HEK293 (cell line): ENCODE results near the gene FAM221B.

Source experiments
- CTCF ChIA-PET: fragments of 350-600 bp; formaldehyde crosslinking; extraction: SDS; loops from one replicate; lab custom pipeline; 2021; ENCODE audit warnings: antibody characterized with exemption; lab: Yijun Ruan, JAX
- POLR2A ChIA-PET: fragments of 300-600 bp; formaldehyde crosslinking; extraction: SDS; loops from one replicate; lab custom pipeline; 2020; ENCODE audit warnings: antibody characterized with exemption, inconsistent platforms; lab: Yijun Ruan, JAX
- H3K27ac ChIP-seq: fragments of 200-500 bp; sonication (Bioruptor generic); 2 replicates; pipeline ENCODE4 v1.5.1; 2014; ENCODE audit warnings: low read depth, low read length, control low read depth, inconsistent platforms; ENCODE audit errors: extremely low read depth
- H3K36me3 ChIP-seq, 2 experiments: fragments of 200-500 bp in 1 of 2; sonication (Bioruptor generic) in 1 of 2; 1 replicate in 1 of 2; 2 replicates in 1 of 2; pipeline ENCODE4 v1.5.1; 2014 to 2017; ENCODE audit warnings: inconsistent platforms in 2 of 2, low read length in 2 of 2; ENCODE audit not compliant: control insufficient read depth in 2 of 2, insufficient read depth in 1 of 2
- H3K4me1 ChIP-seq: fragments of 200-500 bp; sonication (Bioruptor generic); 2 replicates; pipeline ENCODE4 v1.5.1; 2014; ENCODE audit warnings: mild to moderate bottlenecking, low read length, inconsistent platforms; ENCODE audit not compliant: control insufficient read depth, insufficient read depth
- H3K4me3 ChIP-seq: 2 replicates; pipeline ENCODE4 v1.5.1; 2011; ENCODE audit warnings: low read depth, mild to moderate bottlenecking, control low read depth, low read length, moderate library complexity
- H3K9me3 ChIP-seq: fragments of 200-500 bp; sonication (Bioruptor generic); 2 replicates; pipeline ENCODE4 v1.5.1; 2014; ENCODE audit warnings: low read depth, low read length, inconsistent platforms; ENCODE audit not compliant: control insufficient read depth, insufficient read depth
- BCL11B ChIP-seq: fragments of 450-650 bp; formaldehyde crosslinking; IDR thresholded peaks from 2 replicates; pipeline ENCODE4 v1.5.1; 2016; ENCODE audit warnings: low read depth, missing biosample characterization, missing genetic modification characterization
- FEZF1 ChIP-seq: fragments of 450-650 bp; formaldehyde crosslinking; IDR thresholded peaks from 2 replicates; pipeline ENCODE4 v1.5.1; 2016; ENCODE audit warnings: missing biosample characterization, missing genetic modification characterization
- GLI4 ChIP-seq: fragments of 450-650 bp; formaldehyde crosslinking; IDR thresholded peaks from 2 replicates; pipeline ENCODE4 v1.5.1; 2016; ENCODE audit warnings: missing biosample characterization, missing genetic modification characterization
- GLIS2 ChIP-seq: fragments of 450-650 bp; formaldehyde crosslinking; IDR thresholded peaks from 2 replicates; pipeline ENCODE4 v1.5.1; 2016; ENCODE audit warnings: missing biosample characterization, missing genetic modification characterization
- HOXD13 ChIP-seq: sonication (generic); formaldehyde crosslinking; IDR thresholded peaks from 2 replicates; pipeline ENCODE4 v1.8.0; 2022; ENCODE audit warnings: missing genetic modification reagents, borderline replicate concordance
- MEIS1 ChIP-seq: sonication (generic); formaldehyde crosslinking; IDR thresholded peaks from 2 replicates; pipeline ENCODE4 v1.8.1; 2022; ENCODE audit warnings: missing genetic modification reagents, mild to moderate bottlenecking, borderline replicate concordance
- OVOL3 ChIP-seq: fragments of 450-650 bp; formaldehyde crosslinking; IDR thresholded peaks from 2 replicates; pipeline ENCODE4 v1.5.1; 2016; ENCODE audit warnings: missing biosample characterization, missing genetic modification characterization
- PRDM1 ChIP-seq: fragments of 450-650 bp; formaldehyde crosslinking; IDR thresholded peaks from 2 replicates; pipeline ENCODE4; 2016; ENCODE audit warnings: missing biosample characterization, missing genetic modification characterization
- SCRT1 ChIP-seq: fragments of 450-650 bp; formaldehyde crosslinking; IDR thresholded peaks from 2 replicates; pipeline ENCODE4 v1.5.1; 2016; ENCODE audit warnings: missing biosample characterization, missing genetic modification characterization, borderline replicate concordance
- SETDB1 ChIP-seq: IDR thresholded peaks from one replicate; pipeline ENCODE4 v1.6.1; 2017; ENCODE audit warnings: mild to moderate bottlenecking, low read length, moderate library complexity, mixed read lengths; ENCODE audit not compliant: insufficient read length
- ZBTB48 ChIP-seq: fragments of 450-650 bp; formaldehyde crosslinking; IDR thresholded peaks from 2 replicates; pipeline ENCODE4 v1.5.1; 2016; ENCODE audit warnings: missing biosample characterization, missing genetic modification characterization
- ZBTB6 ChIP-seq: fragments of 450-650 bp; formaldehyde crosslinking; IDR thresholded peaks from 2 replicates; pipeline ENCODE4 v1.5.1; 2017; ENCODE audit warnings: missing biosample characterization, missing genetic modification characterization
- ZNF121 ChIP-seq: fragments of 450-650 bp; formaldehyde crosslinking; IDR thresholded peaks from 2 replicates; pipeline ENCODE4 v1.5.1; 2016; ENCODE audit warnings: missing biosample characterization, missing genetic modification characterization
- ZNF133 ChIP-seq: fragments of 450-650 bp; formaldehyde crosslinking; IDR thresholded peaks from 2 replicates; pipeline ENCODE4 v1.5.1; 2016; ENCODE audit warnings: missing biosample characterization, missing genetic modification characterization
- ZNF140 ChIP-seq: fragments of 450-650 bp; formaldehyde crosslinking; IDR thresholded peaks from 2 replicates; pipeline ENCODE4 v1.5.1; 2016; ENCODE audit warnings: missing biosample characterization, missing genetic modification characterization
- ZNF155 ChIP-seq: fragments of 450-650 bp; formaldehyde crosslinking; IDR thresholded peaks from 2 replicates; pipeline ENCODE4 v1.5.1; 2016; ENCODE audit warnings: missing biosample characterization, missing genetic modification characterization
- ZNF157 ChIP-seq: fragments of 450-650 bp; formaldehyde crosslinking; IDR thresholded peaks from 2 replicates; pipeline ENCODE4 v1.5.1; 2016; ENCODE audit warnings: missing biosample characterization, missing genetic modification characterization
- ZNF18 ChIP-seq: fragments of 450-650 bp; formaldehyde crosslinking; IDR thresholded peaks from 2 replicates; pipeline ENCODE4 v1.5.1; 2016; ENCODE audit warnings: missing biosample characterization, missing genetic modification characterization
- ZNF2 ChIP-seq: fragments of 450-650 bp; formaldehyde crosslinking; IDR thresholded peaks from 2 replicates; pipeline ENCODE4 v1.5.1; 2016; ENCODE audit warnings: missing biosample characterization, missing genetic modification characterization
- ZNF223 ChIP-seq: fragments of 450-650 bp; formaldehyde crosslinking; IDR thresholded peaks from 2 replicates; pipeline ENCODE4 v1.5.1; 2016; ENCODE audit warnings: missing biosample characterization, missing genetic modification characterization
- ZNF280C ChIP-seq: fragments of 450-650 bp; formaldehyde crosslinking; IDR thresholded peaks from 2 replicates; pipeline ENCODE4 v1.5.1; 2016; ENCODE audit warnings: missing biosample characterization, missing genetic modification characterization
- ZNF311 ChIP-seq: fragments of 450-650 bp; formaldehyde crosslinking; IDR thresholded peaks from 2 replicates; pipeline ENCODE4 v1.5.1; 2017; ENCODE audit warnings: missing biosample characterization, missing genetic modification characterization, borderline replicate concordance
- ZNF341 ChIP-seq: fragments of 450-650 bp; formaldehyde crosslinking; IDR thresholded peaks from 2 replicates; pipeline ENCODE4; 2016; ENCODE audit warnings: low read depth, missing biosample characterization, missing genetic modification characterization
- ZNF366 ChIP-seq: fragments of 450-650 bp; formaldehyde crosslinking; conservative IDR thresholded peaks from 2 replicates; pipeline ENCODE4 v1.5.1; 2016; ENCODE audit warnings: missing biosample characterization, missing genetic modification characterization
- ZNF433 ChIP-seq: fragments of 450-650 bp; formaldehyde crosslinking; IDR thresholded peaks from 2 replicates; pipeline ENCODE4 v1.5.1; 2016; ENCODE audit warnings: missing biosample characterization, missing genetic modification characterization, low read depth
- ZNF449 ChIP-seq: fragments of 450-650 bp; formaldehyde crosslinking; IDR thresholded peaks from 2 replicates; pipeline ENCODE4 v1.5.1; 2017; ENCODE audit warnings: missing biosample characterization, mild to moderate bottlenecking, missing genetic modification characterization, moderate library complexity
- ZNF501 ChIP-seq: fragments of 450-650 bp; formaldehyde crosslinking; IDR thresholded peaks from 2 replicates; pipeline ENCODE4 v1.5.1; 2016; ENCODE audit warnings: missing biosample characterization, missing genetic modification characterization
- ZNF621 ChIP-seq: fragments of 450-650 bp; formaldehyde crosslinking; IDR thresholded peaks from 2 replicates; pipeline ENCODE4 v1.5.1; 2017; ENCODE audit warnings: missing biosample characterization, missing genetic modification characterization
- ZNF654 ChIP-seq: fragments of 450-650 bp; formaldehyde crosslinking; IDR thresholded peaks from 2 replicates; pipeline ENCODE4 v1.5.1; 2016; ENCODE audit warnings: low read depth, missing biosample characterization, missing genetic modification characterization
- ZNF677 ChIP-seq: fragments of 450-650 bp; IDR thresholded peaks from 2 replicates; pipeline ENCODE4 v1.5.0; 2018; ENCODE audit warnings: missing biosample characterization, mild to moderate bottlenecking, missing genetic modification characterization, moderate library complexity
- ZNF792 ChIP-seq: fragments of 450-650 bp; formaldehyde crosslinking; IDR thresholded peaks from 2 replicates; pipeline ENCODE4 v1.5.1; 2016; ENCODE audit warnings: missing biosample characterization, missing genetic modification characterization
- ZSCAN23 ChIP-seq: fragments of 450-650 bp; formaldehyde crosslinking; IDR thresholded peaks from 2 replicates; pipeline ENCODE4 v1.5.1; 2016; ENCODE audit warnings: missing biosample characterization, missing genetic modification characterization

Gene FAM221B

GRCh38 chr9:35806101-35806500 lies 22.4 kb downstream of the FAM221B start:
- H3K4me1 ChIP-seq = no peaks in the 10 kb centered on the region
- TF ChIP-seq ZNF223 (no peak), ZBTB6 (tag by site-specific recombination) (no peak), ZNF155 (tag by site-specific recombination) (no peak), ZNF311 (tag by site-specific recombination) (no peak), ZNF341 (tag by site-specific recombination) (no peak), ZNF18 (tag by site-specific recombination) (no peak), ZNF133 (no peak), BCL11B (no peak), ZNF280C (tag by site-specific recombination) (no peak), ZBTB48 (no peak), ZNF2 (tag by site-specific recombination) (no peak), ZNF121 (tag by site-specific recombination) (no peak), GLIS2 (tag by site-specific recombination) (no peak), MEIS1 (CRISPR knock-in tag) (no peak), OVOL3 (no peak), ZNF501 (tag by site-specific recombination) (no peak), PRDM1 (tag by site-specific recombination) (no peak), ZNF366 (tag by site-specific recombination) (no peak)
- H3K4me3 ChIP-seq = no peak overlapping the region
- H3K27ac ChIP-seq = no peak overlapping the region
- H3K36me3 ChIP-seq = peaks cover 0 to 68% of the 10 kb centered on the region in 2 experiments; a peak in 2 of 3 replicates
- POLR2A ChIA-PET = no interaction called here
- CTCF ChIA-PET = interaction anchor here (0.5 to 4.6 kb wide), 4 partner anchors 16 to 140 kb away, joined by 3 to 24 read pairs (median 4); no protein-coding TSS in a partner anchor
- no peaks in the 10 kb centered on the region for H3K9me3 ChIP-seq

- POLR2A ChIA-PET = no interaction called here
- H3K27ac ChIP-seq = no peak overlapping the region
- H3K4me1 ChIP-seq = no peaks in the 10 kb centered on the region
- CTCF ChIA-PET = interaction anchor here (0.8 kb wide), 1 partner anchor 144 kb away, joined by 3 read pairs; no protein-coding TSS in a partner anchor
- peaks cover 0 to 50% of the 10 kb centered on the region in 2 experiments; a peak in 2 of 3 replicates for H3K36me3 ChIP-seq
- H3K4me3 ChIP-seq = no peak overlapping the region
- no peaks in the 10 kb centered on the region for H3K9me3 ChIP-seq
- TF ChIP-seq GLI4 (tag by site-specific recombination) (no peak), ZNF449 (no peak), ZNF621 (tag by site-specific recombination) (no peak), SETDB1 (no peak), SCRT1 (tag by site-specific recombination) (no peak), ZNF654 (tag by site-specific recombination) (no peak), ZNF433 (no peak), ZNF792 (tag by site-specific recombination) (no peak), ZNF140 (no peak), ZNF677 (tag by site-specific recombination) (no peak), HOXD13 (CRISPR knock-in tag) (no peak), ZSCAN23 (tag by site-specific recombination) (no peak), ZNF157 (tag by site-specific recombination) (no peak), FEZF1 (tag by site-specific recombination) (no peak)
Observed at GRCh38 chr9:35801328-35802128, 27.0 kb downstream of the FAM221B start.
